Stimulated activated CD4-positive, alpha-beta T cell treated with anti-CD3 and anti-CD28 coated beads, Interleukin-2, amount 100 ng/mL, for 4 hours (primary cell): Measurements from ENCODE around the gene PIGS.
"Not testable (repeated sequence)": the region's sequence is repeated elsewhere in the genome, so short reads cannot be mapped to it uniquely, and the experiment has no call there.

Experiments used
- DNase-seq: peaks from one replicate; pipeline ENCODE4 v3.0.0-alpha.2; 2020; ENCODE audit warnings: low read depth

PIGS gene

DNA sequence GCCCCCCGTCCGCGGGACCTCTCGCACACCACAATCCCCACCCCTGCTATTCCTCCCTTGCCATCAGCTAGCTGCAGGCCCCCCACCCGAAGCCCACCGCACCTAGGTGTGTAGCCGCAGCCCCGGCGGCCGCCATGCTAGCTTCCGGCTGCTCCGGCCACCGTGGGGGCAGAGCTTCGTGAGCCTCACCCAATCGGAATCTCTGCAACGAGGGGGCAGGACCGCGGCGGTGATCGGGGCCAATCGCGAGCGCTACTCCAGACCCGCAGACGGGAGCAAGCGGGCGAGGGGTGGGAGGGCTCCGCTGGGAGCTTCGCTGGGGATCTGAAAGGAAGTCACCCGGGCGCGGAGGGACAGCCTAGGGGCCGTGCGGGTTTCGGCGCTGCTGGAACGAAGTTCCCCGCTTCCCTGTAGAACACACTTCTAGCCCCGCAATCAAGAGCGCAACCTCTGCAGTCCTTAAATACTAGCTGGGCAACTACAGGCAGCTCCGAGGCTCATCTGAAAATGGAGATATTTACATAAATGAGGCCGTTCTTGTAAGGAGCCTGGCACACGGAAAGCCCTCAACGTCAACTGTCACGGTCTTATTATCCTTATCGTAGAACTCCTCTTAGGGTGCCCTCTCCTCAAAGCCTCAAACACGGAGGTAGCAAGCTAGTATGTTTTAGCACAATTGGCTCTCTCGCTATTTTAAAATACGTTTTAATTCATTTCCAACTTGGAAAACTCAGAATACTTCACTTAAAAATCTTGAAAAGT is at the start of gene PIGS:
PIGS (minus strand) TSS at position 164 of the 762 bp plus-strand sequence; CDS start at position 136, 28 bp downstream.
- peak; percentile 85 for DNase-seq

DNA sequence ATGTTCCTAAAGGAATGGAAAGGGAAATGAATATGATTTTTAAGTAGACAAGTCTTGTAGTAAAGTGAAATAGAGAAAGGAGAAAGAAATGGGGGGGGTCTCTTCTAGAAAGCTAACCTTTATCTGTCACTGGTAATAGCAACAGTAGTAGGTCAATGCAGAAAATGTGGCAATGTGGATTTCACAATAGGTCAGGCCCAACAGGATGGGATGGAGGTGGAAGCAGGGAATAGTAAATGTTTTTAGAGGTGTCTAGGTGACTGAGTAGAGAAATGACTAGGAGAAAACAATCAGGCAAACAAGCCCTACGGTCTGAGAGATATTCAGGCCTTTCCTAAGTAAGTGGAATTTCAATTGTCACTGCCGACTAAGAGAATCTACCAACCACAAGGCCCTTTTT is 48.7 kb upstream of the PIGS start:
- no peak for DNase-seq

DNA sequence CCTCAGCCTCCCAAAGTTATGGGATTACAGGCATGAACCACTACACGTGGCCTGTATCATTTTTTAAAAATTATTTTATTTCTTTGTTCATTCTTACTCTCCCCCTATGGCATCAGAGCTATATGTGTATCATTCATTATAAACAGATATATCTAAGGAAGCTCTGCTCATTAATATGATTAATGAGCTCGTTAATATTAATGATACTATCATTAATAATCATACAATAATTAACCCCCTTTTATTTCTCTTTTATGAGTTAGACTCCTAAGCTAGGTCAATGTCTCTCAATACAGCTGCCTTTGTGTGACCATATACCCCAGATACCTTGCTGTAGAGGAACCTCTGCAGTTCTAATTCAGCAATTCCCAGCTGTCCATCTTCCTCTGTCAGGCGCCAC is 47.1 kb upstream of the PIGS start:
- no peak for DNase-seq

DNA sequence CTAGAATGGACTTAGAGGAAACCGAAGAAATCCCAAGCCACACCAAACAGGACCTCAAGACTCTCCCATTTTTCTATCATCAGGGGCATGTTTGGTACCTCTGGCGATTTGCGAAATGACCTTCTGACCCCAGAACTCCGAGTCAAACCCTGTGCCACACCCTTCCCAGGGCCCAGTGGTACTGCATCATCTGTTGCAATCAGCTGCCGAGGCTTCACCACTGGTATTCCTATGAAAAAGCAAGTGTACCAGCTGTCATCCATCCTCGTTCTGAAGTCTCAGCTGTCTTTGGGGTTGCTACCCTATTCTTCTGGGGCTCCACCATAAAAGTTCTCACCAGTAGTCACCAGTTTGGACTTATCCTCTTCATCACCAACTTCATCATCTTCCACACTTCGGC is 45.0 kb upstream of the PIGS start:
- DNase-seq = no peak

DNA sequence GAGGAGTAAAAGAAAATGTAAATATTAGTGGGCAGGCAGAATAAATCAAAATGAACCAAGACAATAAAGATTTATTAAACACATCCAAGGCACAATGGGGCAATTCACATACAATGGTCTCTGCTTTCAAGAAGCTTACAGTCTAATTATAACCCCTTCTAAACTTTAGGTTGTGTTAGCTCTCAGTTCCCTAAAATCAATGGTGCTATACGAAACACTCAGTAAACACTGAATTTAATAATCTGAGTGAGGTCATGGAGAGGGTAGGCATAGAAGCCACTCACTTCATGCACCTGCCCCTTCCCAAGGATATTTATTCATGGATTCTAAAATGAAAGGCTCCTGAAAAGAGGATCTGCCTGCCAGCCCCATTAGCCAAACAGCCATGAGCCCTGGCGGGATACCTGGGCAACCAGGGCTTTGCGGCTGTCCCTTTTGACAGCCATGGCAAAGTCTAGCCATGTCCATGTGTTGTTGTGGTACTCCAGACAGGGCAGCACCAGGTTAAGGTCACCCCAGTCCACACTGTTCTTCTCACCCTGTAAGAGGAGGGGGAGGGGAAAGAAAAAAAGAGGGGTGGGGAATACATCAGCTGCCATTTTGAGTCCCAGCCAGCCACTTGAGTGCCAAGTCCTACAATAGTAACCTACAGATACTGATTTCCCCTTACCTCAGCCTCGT is 44.1 kb upstream of the PIGS start:
- no peak for DNase-seq

DNA sequence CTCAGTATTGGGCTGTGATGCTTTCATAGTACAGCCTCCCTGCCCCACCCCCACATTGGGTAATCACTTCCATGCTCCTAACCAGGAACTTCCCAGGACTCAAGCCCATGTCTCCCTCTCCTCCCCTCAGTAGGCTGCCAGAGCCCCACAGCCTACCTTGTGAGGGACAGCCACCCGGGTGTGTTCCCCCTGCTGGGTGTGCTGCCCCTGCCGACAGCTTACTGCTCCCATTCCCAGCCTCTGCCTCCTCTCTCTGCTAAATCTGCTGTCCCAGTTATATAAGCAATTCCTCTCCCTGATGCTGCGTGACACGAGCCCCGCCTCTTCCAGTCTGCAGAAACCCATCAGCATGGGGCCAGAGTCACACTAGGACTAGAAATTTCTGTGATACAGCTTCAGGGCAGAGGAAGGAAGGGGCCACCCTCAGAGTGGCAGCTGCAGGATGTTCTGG is 42.6 kb upstream of the PIGS start, which contains the start of gene RSKR:
RSKR (minus strand) TSS at position 255 of the 451 bp plus-strand sequence; CDS start at position 231, 24 bp downstream.
- no peak for DNase-seq

DNA sequence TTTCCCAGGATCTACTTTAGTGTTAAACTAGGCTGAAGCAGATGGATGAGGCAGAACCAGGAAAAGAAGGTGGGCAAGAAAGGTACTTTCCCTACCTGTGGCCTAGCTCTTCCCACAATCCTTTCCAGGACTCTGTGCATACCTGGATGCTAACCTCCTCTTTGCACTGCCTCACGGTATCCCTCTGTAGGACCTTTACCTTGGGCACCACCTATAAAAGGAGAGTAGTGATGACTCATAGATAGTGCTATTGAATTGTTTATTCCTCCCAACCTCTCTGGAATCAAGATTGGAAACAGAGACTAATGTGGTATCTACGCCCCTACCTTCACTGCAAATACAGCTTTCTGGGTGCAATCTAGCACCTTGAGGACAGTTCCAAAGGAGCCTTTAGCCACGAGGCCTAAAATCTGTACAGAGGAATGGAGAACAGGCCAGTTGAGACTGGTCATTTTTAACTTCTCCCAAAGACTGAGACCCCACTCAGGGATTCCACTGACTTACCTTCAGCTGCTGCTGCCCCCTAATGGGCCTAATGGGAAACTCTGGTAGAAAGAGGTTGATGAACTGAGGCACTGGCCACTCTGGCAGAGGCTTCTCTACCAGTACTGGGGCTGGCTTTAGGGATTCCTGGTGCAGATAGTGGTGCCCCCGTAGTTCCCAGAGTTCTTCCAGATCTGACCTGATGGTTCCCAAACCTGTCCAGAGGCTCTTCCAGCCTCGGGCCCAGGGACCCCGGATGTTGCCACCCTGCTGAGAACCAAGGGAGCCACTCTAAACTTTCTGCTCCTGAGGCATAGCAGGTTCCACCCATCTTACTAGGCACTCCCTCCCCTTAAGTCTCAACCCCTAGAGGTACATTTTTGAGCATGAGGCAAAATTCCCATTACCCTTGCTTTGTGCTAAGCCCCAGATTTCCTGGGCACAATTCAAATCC is 41.9 kb upstream of the PIGS start:
- DNase-seq = peak; percentile 27

DNA sequence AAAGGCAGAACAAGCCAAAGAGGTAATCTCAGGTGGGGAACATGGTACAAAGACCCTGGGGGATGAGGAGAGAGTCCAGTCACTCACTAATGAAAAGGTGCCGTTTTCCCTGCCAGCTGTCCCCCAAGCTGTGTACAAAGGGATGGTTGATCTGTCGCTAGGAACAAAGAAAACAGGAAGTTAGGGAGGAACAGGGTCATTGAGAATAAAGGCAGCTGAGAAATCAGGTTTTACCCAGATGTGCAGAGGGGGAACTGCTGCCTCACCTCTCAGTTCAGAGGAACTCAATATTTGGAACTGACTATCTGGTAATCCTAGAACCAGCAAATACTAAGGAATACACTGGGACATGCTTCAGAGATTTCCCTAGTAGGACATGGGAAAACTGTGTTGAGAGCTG is 41.2 kb upstream of the PIGS start:
- DNase-seq = no peak

DNA sequence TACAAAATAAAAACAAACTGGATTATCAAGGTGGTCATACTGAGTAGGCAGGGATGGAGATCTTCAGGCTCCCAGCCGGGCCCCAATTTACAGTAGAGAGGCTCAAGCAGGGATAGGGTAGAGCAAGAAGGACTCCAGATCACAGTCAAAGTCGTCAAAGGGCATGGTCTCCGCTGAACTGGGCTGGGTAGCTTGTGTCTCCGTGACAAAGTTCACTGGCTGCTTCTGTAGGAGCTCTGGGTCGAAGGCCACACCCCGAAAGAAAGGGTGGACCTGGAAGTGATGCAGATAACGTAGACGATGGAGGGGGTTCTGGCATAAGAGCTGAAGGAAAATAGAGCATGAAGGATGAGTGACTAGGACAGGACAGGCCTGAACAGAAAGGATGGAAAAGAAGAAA is 39.1 kb upstream of the PIGS start:
- no peak for DNase-seq

DNA sequence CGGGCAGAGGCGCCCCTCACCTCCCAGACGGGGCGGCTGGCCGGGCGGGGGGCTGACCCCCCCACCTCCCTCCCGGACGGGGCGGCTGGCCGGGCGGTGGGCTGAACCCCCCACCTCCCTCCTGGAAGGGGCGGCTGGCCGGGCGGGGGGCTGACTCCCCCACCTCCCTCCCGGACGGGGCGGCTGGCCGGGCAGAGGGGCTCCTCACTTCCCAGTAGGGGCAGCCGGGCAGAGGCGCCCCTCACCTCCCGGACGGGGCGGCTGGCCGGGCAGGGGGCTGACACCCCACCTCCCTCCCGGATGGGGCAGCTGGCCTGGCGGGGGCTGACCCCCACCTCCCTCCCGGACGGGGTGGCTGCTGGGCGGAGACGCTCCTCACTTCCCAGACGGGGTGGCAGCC is 32.7 kb upstream of the PIGS start:
- not testable (repeated sequence) for DNase-seq

DNA sequence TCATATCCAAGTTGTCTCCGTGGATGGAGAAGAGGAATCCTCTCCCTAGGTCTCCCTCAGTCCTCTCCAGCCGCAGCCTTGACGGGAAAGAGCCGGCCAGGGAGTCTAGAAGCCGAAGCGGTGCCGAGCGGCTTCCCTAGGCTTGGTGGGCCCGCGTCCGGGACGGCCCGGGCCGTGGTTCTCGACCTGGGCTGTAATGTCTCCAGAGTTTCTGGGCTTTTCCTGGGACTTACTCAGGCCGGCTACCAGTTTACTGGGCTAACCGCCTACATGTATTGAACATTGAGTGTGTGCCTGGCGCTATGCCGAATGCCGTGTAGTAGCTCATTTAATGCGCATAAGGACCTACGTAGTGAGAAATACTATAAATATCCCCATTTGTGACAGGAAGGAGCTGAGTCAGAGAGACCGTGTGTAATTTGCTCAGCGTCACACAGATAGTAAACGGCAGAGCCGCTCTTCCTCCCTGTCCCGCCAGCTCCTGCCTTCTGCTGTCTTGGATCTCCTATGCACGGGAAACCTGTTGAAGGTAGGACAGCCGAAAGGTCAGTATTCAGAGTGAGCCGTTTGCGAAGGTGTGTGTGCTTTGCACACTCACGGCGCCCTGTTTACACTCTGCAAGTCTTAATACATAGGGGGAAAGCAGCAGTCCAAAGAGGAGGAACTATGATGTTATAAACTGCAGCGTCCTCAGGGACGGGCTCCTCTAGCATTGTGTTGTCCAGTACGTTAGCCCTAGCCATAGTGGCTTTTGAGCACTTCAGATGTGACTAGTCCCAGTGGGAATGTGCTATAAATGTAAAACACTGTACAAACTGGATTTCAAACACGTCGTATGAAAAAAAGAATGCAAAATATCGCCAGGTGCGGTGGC is 28.2 kb upstream of the PIGS start:
- DNase-seq = peak; percentile 52

DNA sequence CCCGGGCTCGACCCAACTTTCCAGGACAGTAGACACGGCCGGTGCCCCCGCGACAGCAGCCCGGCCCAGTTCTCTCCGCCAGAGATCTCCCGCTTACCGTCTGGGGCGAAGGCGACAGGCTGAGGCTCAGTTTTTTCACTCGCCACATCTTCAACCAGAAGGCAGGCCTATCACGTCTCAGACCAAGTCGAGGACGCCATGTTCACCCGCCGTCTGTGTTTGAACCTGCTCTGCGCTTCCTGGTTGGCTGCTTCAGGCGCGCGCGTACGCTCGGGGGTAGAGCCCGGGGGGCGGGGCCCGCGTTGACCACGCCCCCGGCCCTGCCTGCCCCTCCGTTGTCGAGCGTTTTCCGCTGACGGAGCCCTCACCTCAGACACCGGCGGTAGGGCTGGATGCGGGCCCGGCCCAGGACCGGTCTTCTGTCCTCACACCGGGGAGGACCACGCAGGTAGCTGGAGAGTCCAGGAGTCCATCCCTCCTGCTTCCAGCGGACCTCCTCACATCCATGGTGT is 27.5 kb upstream of the PIGS start, which contains the start of gene SPAG5:
SPAG5 (minus strand) TSS at position 227 of the 512 bp plus-strand sequence; CDS start at position 148, 79 bp downstream.
- DNase-seq = peak; percentile 91

DNA sequence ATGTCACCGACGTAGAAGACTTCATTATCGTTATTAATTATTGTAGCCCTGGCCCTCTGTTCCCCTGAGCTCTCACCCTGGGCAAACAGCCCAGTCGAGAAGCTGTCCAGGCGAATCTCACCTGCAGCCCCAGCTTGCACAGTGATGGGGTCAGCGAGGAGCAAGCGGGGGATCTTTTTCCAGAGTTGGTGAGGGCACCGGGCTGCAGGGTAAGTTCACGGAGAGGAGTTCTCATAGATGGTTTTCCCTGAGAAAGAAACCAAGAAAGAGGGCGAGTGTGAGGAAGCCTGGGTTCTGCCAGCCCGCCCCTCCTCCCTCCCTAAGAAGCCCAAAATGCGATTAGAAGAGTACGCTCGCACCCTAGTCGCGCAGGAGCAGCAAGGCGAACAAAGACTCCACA is 27.1 kb upstream of the PIGS start:
- DNase-seq = no peak

DNA sequence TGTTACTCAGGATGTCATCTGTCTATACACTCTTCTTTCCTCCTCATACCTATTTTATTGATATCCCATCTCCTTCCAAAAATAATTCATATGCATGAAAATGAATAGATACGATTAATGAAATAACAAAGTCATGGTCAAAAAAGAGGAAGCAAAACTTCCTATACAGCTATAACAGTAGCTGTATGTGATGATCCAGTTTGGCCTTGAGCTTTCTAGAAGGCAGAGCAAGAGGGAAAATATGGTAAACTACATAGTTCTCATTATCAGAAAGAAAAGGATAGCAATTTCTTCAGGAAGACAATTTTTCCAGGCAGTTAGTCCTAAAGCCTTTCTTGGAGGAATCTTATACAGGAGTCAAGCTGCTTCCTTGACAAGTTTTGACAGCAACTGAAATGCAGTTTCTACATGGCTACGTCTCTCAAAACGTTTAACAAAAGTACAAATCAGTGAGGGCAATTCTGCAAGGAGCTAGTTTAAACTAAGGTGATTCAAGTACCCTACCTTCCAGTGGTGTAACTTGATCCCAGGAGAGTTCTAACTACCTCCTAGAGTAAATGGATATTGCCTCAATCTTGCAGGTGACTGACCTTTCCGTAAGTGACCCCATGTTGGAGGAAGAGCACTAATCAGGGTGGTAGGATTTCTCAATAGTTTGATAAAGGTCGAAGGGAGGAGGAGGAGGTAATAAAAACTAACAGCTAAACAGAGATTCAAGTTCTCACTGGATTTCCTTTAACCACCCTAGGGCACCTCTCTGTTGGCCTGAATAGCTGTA is 26.5 kb upstream of the PIGS start:
- DNase-seq = no peak

DNA sequence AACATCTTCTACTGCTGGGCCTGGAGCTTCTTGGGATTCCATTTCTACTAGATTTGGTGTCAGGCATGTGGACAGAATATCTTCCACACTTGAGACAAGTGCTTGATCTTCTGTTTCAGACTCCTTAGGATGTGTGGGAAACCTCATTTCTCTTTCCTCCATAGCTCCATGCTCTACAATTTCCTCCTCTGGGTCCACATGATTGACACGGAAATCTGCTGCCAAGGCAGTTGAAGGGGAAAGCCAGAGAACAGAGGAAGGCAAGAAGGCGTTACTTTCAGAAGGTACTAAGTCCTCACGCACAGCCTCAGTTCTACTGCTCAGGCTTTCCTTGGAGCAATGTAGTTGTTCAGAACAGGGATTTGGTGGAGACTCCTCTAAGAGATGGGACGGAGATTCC is 20.9 kb upstream of the PIGS start:
- no peak for DNase-seq

DNA sequence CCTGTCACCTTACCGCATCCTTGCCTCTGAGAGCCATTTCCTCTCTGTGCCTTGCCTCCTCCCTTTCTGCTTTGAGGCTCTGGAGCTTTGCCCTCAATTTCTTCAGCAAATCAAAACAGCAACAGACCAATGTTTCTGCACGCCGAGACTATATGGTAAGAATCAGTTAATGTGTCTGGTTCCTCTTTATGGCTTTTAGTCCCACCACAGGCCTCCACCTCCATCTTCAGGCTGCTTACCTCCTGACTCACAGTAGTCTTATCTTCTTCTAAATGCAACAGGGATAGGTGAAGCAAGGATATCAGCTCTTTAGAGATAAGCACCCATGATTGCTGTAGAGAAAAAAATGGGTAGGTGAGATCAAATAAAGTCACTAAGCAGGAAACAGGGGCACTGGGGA is 14.5 kb upstream of the PIGS start:
- DNase-seq = no peak

DNA sequence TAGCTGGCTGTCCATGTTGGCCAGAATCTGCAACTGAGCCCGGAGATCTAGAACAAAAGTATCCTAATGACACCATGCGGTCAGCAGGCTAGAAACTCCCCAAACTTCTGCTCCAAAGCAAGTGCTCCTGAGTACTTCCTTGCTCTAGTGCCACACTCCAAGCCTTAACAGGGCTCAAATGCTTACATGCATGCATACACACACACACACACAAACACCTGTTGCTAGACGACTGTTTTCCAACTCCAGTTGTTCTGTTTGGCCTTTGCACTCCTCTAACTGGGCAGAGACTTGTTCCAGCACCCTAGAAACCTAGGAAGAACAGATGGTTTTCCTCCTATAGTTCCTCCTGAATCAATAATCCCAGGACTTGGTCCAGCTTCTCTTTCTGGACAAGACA is 13.1 kb upstream of the PIGS start:
- no peak for DNase-seq

DNA sequence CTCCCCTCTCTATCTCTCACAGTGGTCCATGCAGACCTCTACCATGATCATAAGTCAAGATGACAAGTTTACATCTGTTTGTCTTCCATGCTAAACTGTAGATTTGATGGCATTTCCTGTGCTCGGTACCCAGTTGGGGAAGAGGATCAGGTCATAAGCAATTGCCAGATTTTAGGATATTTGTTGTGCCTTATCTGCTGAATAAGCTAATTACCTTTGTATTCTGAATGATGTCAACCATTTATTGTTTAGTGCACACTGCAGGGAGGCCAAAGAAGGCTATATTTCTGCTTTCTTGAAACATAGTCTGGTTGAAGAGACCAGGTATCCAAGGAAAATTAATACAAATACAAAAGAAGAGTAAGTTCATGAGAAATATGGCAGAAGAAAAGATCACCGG is 11.2 kb upstream of the PIGS start:
- DNase-seq = no peak

DNA sequence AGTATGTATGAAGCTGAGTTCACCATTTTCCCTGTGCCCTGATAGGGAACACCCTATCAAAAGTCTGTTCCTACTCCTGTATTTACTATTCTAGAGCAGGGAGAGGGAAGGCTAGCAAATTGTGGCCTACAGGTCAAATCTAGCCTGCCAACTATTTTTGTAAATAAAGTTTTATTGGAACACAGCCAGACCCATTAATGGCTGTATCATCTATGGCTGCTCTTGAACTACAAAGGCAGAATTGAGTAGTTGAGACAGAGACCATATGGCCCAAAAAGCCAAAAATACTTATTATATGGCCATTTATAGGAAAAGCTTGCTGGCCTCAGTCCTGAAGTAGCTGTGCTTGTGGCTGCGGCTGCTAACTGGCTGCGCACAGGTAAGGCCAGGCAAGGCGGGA is 9.6 kb upstream of the PIGS start:
- DNase-seq = no peak

DNA sequence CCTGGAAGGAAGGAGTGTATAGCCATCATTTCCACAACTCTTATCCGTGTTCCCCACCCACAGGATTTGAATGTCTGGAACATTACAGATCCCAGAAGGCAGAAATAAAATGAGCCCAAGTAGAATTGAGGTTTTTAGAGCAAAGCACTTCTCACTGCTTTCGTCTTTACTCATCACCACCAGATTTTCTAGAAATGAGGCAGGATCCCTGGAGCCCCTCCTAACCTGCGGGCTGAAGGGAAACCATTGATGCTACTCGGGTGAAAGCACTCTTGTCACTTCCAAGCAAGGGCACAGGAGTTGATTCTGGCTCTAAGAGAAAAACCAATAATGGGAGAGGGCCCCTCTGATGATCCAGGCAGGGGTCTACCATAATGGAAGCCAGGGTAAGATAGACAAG is 8.2 kb upstream of the PIGS start:
- DNase-seq = no peak
